Mesendoderm (in vitro differentiated cells): ENCODE measurements around the gene DNAJB5.

ENCODE experiments used
- DNase-seq: peaks from one replicate; pipeline ENCODE4 v3.0.0; 2013
- H2AK5ac ChIP-seq: 2 replicates; pipeline ENCODE4 v1.6.1; 2013; ENCODE audit warnings: low read length, inconsistent platforms
- H2BK120ac ChIP-seq: 2 replicates; pipeline ENCODE4 v1.6.1; 2013; ENCODE audit warnings: low read depth, mild to moderate bottlenecking, low read length, moderate library complexity, mixed read lengths
- H2BK15ac ChIP-seq: replicated peaks from 2 replicates; pipeline ENCODE4 v1.6.1; 2013; ENCODE audit warnings: low read depth, mild to moderate bottlenecking, moderate library complexity
- H2BK5ac ChIP-seq: 2 replicates; pipeline ENCODE4 v1.6.1; 2013; ENCODE audit warnings: low read length, inconsistent platforms
- H3K18ac ChIP-seq: 2 replicates; pipeline ENCODE4 v1.6.1; 2013; ENCODE audit warnings: mild to moderate bottlenecking, low read length, mixed read lengths
- H3K23ac ChIP-seq: one replicate; pipeline ENCODE4 v1.6.1; 2013; ENCODE audit warnings: low read length
- H3K27ac ChIP-seq: 2 replicates; pipeline ENCODE4 v1.5.1; 2013; ENCODE audit warnings: low read depth, mild to moderate bottlenecking, inconsistent platforms, low read length, moderate library complexity
- H3K27me3 ChIP-seq: 2 replicates; pipeline ENCODE4 v1.6.1; 2013; ENCODE audit warnings: low read length, control low read depth, mild to moderate bottlenecking, inconsistent platforms; ENCODE audit not compliant: insufficient read depth, poor library complexity
- H3K36me3 ChIP-seq: 2 replicates; pipeline ENCODE4 v1.6.1; 2013; ENCODE audit warnings: low read length, inconsistent platforms; ENCODE audit not compliant: control insufficient read depth, insufficient read depth
- H3K4ac ChIP-seq: one replicate; pipeline ENCODE4 v1.6.1; 2013; ENCODE audit warnings: low read depth, mild to moderate bottlenecking, low read length, moderate library complexity
- H3K4me1 ChIP-seq: 2 replicates; pipeline ENCODE4 v1.6.1; 2013; ENCODE audit warnings: low read depth, low read length, inconsistent platforms; ENCODE audit not compliant: control insufficient read depth
- H3K4me2 ChIP-seq: 2 replicates; pipeline ENCODE4 v1.6.1; 2013; ENCODE audit warnings: low read length
- H3K4me3 ChIP-seq: 2 replicates; pipeline ENCODE4 v1.5.1; 2013; ENCODE audit warnings: mild to moderate bottlenecking, low read length
- H3K56ac ChIP-seq: one replicate; pipeline ENCODE4 v1.6.1; 2013; ENCODE audit warnings: low read length
- H3K79me1 ChIP-seq: 2 replicates; pipeline ENCODE4 v1.6.1; 2013; ENCODE audit warnings: low read length, inconsistent platforms
- H3K79me2 ChIP-seq: 2 replicates; pipeline ENCODE4 v1.6.1; 2013; ENCODE audit warnings: mild to moderate bottlenecking, low read length; ENCODE audit not compliant: control insufficient read depth, insufficient read depth
- H3K9ac ChIP-seq: 2 replicates; pipeline ENCODE4 v1.6.1; 2013; ENCODE audit warnings: low read length, inconsistent platforms
- H4K5ac ChIP-seq: one replicate; pipeline ENCODE4 v1.6.1; 2013; ENCODE audit warnings: low read length
- H4K8ac ChIP-seq: one replicate; pipeline ENCODE4 v1.6.1; 2013; ENCODE audit warnings: low read depth, mild to moderate bottlenecking, control low read depth, low read length, moderate library complexity
- WGBS: extraction: QIAGEN DNeasy Blood & Tissue Kit; methylation state at CpG from one replicate; pipeline ENCODE4 v1.1.7; 2013; ENCODE audit warnings: low lambda C conversion rate, missing lambda C conversion rate; ENCODE audit not compliant: insufficient coverage; ENCODE audit errors: extremely low coverage; 5-methylcytosine and 5-hydroxymethylcytosine counted together

The DNAJB5 gene

GRCh38 chr9:35028341-35028740 is 38.8 kb downstream of the DNAJB5 start:
- peak overlapping the region; percentile 75 for H3K27ac ChIP-seq
- H3K4me2 ChIP-seq, result no peak overlapping the region
- no peak overlapping the region for H4K8ac ChIP-seq
- no peaks in the 10 kb centered on the region for H3K36me3 ChIP-seq
- peak; percentile 37 for DNase-seq
- no peak overlapping the region for H3K9ac ChIP-seq
- no peak overlapping the region for H4K5ac ChIP-seq
- peak overlapping the region; percentile 51 for H3K56ac ChIP-seq
- no peak overlapping the region for H2BK15ac ChIP-seq
- no peaks in the 10 kb centered on the region for H3K79me2 ChIP-seq
- peak overlapping the region; percentile 52 for H2BK5ac ChIP-seq
- peak overlapping the region; percentile 61 for H2BK120ac ChIP-seq
- H3K4me3 ChIP-seq, result no peak overlapping the region
- H3K18ac ChIP-seq, result peak overlapping the region; percentile 32
- no peak overlapping the region for H3K4ac ChIP-seq
- H2AK5ac ChIP-seq, result peak overlapping the region; percentile 61
- H3K79me1 ChIP-seq, result no peaks in the 10 kb centered on the region
- no peaks in the 10 kb centered on the region for H3K27me3 ChIP-seq
- H3K23ac ChIP-seq, result no peak overlapping the region
- no peaks in the 10 kb centered on the region for H3K4me1 ChIP-seq

- Histone ChIP-seq H3K56ac (no peak overlapping the region), H2BK5ac (no peak overlapping the region), H2AK5ac (no peak overlapping the region), H3K36me3 (no peaks in the 10 kb centered on the region), H3K27ac (peak overlapping the region; percentile 75), H3K4ac (no peak overlapping the region), H3K23ac (no peak overlapping the region), H3K4me2 (no peak overlapping the region), H3K79me2 (no peaks in the 10 kb centered on the region), H3K79me1 (no peaks in the 10 kb centered on the region), H3K4me1 (no peaks in the 10 kb centered on the region), H3K9ac (no peak overlapping the region), H3K27me3 (no peaks in the 10 kb centered on the region), H4K8ac (no peak overlapping the region), H3K18ac (no peak overlapping the region), H2BK120ac (no peak overlapping the region), H3K4me3 (no peak overlapping the region), H2BK15ac (no peak overlapping the region), H4K5ac (no peak overlapping the region)
- DNase-seq, result no peak
- no CpG with 5 or more reads among the region's 4 CpGs for WGBS
Observed at GRCh38 chr9:35029241-35029640, 39.7 kb downstream of the DNAJB5 start.

GRCh38 chr9:35029852-35030251 is 40.3 kb downstream of the DNAJB5 start:
- no peak overlapping the region for H3K9ac ChIP-seq
- no peaks in the 10 kb centered on the region for H3K4me1 ChIP-seq
- no CpG with 5 or more reads among the region's 2 CpGs for WGBS
- H2BK120ac ChIP-seq, result no peak overlapping the region
- H3K36me3 ChIP-seq, result no peaks in the 10 kb centered on the region
- H3K4me3 ChIP-seq, result no peak overlapping the region
- H2AK5ac ChIP-seq, result no peak overlapping the region
- no peak overlapping the region for H4K5ac ChIP-seq
- H3K18ac ChIP-seq, result no peak overlapping the region
- H4K8ac ChIP-seq, result no peak overlapping the region
- H3K4ac ChIP-seq, result no peak overlapping the region
- no peak overlapping the region for H3K27ac ChIP-seq
- no peak overlapping the region for H3K4me2 ChIP-seq
- H2BK15ac ChIP-seq, result no peak overlapping the region
- H3K23ac ChIP-seq, result no peak overlapping the region
- H3K79me2 ChIP-seq, result no peaks in the 10 kb centered on the region
- H3K56ac ChIP-seq, result no peak overlapping the region
- no peak for DNase-seq
- H3K27me3 ChIP-seq, result no peaks in the 10 kb centered on the region
- H2BK5ac ChIP-seq, result no peak overlapping the region
- no peaks in the 10 kb centered on the region for H3K79me1 ChIP-seq

GRCh38 chr9:35033101-35033500 is 43.6 kb downstream of the DNAJB5 start:
- no peak overlapping the region for H4K8ac ChIP-seq
- H3K4ac ChIP-seq, result no peak overlapping the region
- no peak overlapping the region for H3K18ac ChIP-seq
- H2BK120ac ChIP-seq, result no peak overlapping the region
- no peaks in the 10 kb centered on the region for H3K36me3 ChIP-seq
- no peak overlapping the region for H3K4me2 ChIP-seq
- no peak overlapping the region for H2BK5ac ChIP-seq
- H3K9ac ChIP-seq, result no peak overlapping the region
- H3K23ac ChIP-seq, result no peak overlapping the region
- H3K79me1 ChIP-seq, result no peaks in the 10 kb centered on the region
- no peak overlapping the region for H3K27ac ChIP-seq
- H2BK15ac ChIP-seq, result no peak overlapping the region
- no peak overlapping the region for H2AK5ac ChIP-seq
- no peaks in the 10 kb centered on the region for H3K27me3 ChIP-seq
- no peaks in the 10 kb centered on the region for H3K79me2 ChIP-seq
- H3K4me3 ChIP-seq, result no peak overlapping the region
- no peak for DNase-seq
- no CpG with 5 or more reads among the region's 2 CpGs for WGBS
- no peak overlapping the region for H4K5ac ChIP-seq
- H3K56ac ChIP-seq, result no peak overlapping the region
- H3K4me1 ChIP-seq, result no peaks in the 10 kb centered on the region

- Histone ChIP-seq H3K27me3 (no peaks in the 10 kb centered on the region), H3K36me3 (no peaks in the 10 kb centered on the region), H2BK120ac (no peak overlapping the region), H3K27ac (no peak overlapping the region), H3K4me3 (no peak overlapping the region), H3K23ac (no peak overlapping the region), H2AK5ac (no peak overlapping the region), H3K4ac (no peak overlapping the region), H3K18ac (no peak overlapping the region), H2BK15ac (no peak overlapping the region), H3K4me1 (no peaks in the 10 kb centered on the region), H4K8ac (no peak overlapping the region), H3K56ac (no peak overlapping the region), H3K79me1 (no peaks in the 10 kb centered on the region), H2BK5ac (no peak overlapping the region), H3K9ac (no peak overlapping the region), H4K5ac (no peak overlapping the region), H3K79me2 (no peaks in the 10 kb centered on the region), H3K4me2 (no peak overlapping the region)
- DNase-seq, result no peak
- no CpG with 5 or more reads among the region's 48 CpGs for WGBS
Observed at GRCh38 chr9:35035851-35036701, 46.5 kb downstream of the DNAJB5 start.
